ENCODE results near the gene ALPG.
"Not testable (repeated sequence)": the region's sequence is repeated elsewhere in the genome, so short reads cannot be mapped to it uniquely, and the experiment has no call there.

- TF ChIP-seq, protein P1, sequence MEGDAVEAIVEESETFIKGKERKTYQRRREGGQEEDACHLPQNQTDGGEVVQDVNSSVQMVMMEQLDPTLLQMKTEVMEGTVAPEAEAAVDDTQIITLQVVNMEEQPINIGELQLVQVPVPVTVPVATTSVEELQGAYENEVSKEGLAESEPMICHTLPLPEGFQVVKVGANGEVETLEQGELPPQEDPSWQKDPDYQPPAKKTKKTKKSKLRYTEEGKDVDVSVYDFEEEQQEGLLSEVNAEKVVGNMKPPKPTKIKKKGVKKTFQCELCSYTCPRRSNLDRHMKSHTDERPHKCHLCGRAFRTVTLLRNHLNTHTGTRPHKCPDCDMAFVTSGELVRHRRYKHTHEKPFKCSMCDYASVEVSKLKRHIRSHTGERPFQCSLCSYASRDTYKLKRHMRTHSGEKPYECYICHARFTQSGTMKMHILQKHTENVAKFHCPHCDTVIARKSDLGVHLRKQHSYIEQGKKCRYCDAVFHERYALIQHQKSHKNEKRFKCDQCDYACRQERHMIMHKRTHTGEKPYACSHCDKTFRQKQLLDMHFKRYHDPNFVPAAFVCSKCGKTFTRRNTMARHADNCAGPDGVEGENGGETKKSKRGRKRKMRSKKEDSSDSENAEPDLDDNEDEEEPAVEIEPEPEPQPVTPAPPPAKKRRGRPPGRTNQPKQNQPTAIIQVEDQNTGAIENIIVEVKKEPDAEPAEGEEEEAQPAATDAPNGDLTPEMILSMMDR (IDR thresholded peaks at IDR 0.05 in 4 of 5, conservative IDR thresholded peaks at IDR 0.05 in 1 of 5): not testable (repeated sequence)
- TF ChIP-seq POLR2A (IDR thresholded peaks at IDR 0.05): not testable (repeated sequence)
Measured at GRCh38 chr2:232366461-232366860, 40.2 kb upstream of the ALPG start.
